ENCODE data around the gene C19orf25.
"Not testable (repeated sequence)": the region's sequence is repeated elsewhere in the genome, so short reads cannot be mapped to it uniquely, and the experiment has no call there.

C19orf25 gene

GRCh38 chr19:1478934-1479707, at the start of gene C19orf25:
Gene C19orf25 (minus strand): TSS chr19:1479215. CDS start chr19:1478903, 312 bp downstream.
- in situ Hi-C loops (cut with MboI; ENCODE audit: low sequenced_read_pairs): no loop called here

- in situ Hi-C loops (cut with MboI; ENCODE audit: low sequenced_read_pairs): no loop called here
These were observed 48.8 kb upstream of the C19orf25 start for GRCh38 chr19:1527650-1528309.

DNA sequence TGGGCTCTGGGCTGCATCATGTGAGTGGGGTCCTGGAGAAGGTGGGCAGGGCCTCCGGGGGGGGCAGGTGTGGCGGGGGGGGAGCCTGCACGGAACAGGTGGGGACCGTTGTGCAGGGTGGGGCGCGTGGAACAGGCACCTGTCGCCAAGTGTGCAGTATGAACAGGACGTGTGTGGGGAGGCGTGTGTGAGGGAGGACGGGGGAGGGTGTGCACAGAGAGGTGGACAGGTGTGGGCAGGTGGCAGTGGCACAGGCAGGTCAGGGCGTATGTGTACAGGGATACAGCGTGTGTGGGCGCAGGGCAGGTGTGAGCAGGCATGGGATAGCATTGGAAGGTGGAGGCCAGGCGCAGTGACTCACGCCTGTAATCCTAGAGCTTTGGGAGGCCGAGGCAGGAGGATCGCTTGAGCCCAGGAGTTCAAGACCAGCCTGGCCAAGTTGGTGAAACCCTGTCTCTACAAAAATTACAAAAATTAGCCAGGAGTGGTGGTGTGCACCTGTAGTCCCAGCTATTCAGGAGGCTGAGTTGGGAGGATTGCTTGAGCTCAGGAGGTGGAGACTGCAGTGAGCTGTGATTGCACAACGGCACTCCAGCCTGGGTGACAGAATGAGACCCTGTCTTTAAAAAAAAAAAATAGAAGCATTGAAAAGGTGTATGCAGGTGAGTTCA, 48.1 kb upstream of the C19orf25 start:
- in situ Hi-C loops (cut with MboI; ENCODE audit: low sequenced_read_pairs): no loop called here

GRCh38 chr19:1526066-1526778, 47.2 kb upstream of the C19orf25 start:
- in situ Hi-C loops (cut with MboI; ENCODE audit: low sequenced_read_pairs): no loop called here

- in situ Hi-C loops (cut with MboI; ENCODE audit: low sequenced_read_pairs): no loop called here
These were observed 46.3 kb upstream of the C19orf25 start for GRCh38 chr19:1525343-1525742.

GRCh38 chr19:1524972-1525325, 45.9 kb upstream of the C19orf25 start:
- in situ Hi-C loops (cut with MboI; ENCODE audit: low sequenced_read_pairs): no loop called here

DNA sequence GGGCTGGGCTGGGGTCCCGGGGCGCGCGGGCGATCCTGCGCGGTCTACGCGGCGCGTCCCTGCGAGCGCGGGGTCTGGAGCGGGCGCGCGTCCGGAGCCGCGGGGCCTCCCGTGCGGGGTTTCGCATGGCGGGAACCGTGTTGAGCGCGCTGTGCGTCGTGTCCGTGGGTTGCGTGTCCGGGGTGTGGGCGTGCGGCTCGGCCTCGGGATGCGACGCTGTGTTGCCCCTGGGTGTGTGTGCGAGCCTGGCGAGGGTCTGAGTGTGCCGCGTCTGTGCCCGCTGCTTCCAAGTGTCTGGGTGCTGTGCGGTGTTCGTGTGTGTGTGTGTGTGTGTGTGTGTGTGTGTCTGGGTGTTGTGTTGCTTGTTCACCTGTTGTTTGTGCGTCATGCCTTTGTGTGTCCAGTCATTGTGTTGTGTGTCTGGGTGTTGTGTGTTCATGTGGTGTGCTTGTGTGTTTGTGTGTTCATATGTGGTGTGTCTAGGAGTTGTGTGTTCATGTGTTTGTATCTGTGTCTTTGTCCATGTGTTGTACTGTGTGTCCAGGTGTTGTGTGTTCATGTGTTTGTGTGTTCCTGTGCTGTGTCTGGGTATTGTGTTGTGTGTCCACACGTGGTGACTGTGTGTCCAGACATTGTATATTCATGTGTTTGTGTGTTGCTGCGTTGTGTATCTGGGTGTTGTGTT, 45.4 kb upstream of the C19orf25 start:
- in situ Hi-C loops (cut with MboI; ENCODE audit: low sequenced_read_pairs): no loop called here

- in situ Hi-C loops (cut with MboI; ENCODE audit: low sequenced_read_pairs): no loop called here
These were observed 44.6 kb upstream of the C19orf25 start, which contains the start of gene PLK5 for GRCh38 chr19:1523412-1524286. Gene PLK5 (plus strand): TSS chr19:1524077. CDS start chr19:1526997, 2,920 bp downstream.

DNA sequence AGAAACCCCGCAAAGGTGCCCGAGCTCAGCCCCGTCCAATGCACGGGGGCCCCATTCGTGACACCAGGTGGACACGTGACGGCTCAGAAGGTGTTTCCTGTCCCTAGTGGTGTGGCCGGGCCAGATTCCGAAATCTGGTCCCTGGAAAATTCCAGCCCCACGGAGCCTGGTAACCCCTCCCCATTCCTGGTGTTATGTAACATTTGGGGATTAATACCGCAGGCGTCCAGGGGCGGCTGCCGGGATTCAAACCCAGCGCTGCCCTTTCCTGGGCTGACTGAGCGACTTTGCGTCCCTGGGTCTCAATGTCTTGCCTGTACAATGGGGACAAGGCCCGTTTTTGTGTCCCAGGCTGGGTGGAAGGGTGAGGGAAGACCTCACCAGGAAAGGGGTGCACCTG, 43.8 kb upstream of the C19orf25 start:
- in situ Hi-C loops (cut with MboI; ENCODE audit: low sequenced_read_pairs): no loop called here

DNA sequence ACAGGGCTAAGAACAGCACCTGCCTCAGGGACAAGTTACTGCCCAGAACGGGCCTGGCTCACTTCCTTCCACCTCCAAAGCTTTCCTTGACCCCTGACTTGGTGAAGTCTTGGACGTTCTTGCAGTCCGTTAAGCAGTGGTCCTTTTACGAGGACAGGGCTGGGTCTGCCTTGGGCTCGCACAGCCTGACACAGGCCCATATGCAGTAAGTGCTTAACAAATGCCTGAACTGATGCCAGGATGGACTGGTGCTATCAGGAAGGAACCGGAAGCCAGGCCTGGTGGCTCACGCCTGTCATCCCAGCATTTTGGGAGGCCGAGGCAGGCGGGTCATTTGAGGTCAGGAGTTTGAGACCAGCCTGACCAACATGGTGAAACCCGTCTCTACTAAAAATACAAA, 43.0 kb upstream of the C19orf25 start:
- in situ Hi-C loops (cut with MboI; ENCODE audit: low sequenced_read_pairs): no loop called here

DNA sequence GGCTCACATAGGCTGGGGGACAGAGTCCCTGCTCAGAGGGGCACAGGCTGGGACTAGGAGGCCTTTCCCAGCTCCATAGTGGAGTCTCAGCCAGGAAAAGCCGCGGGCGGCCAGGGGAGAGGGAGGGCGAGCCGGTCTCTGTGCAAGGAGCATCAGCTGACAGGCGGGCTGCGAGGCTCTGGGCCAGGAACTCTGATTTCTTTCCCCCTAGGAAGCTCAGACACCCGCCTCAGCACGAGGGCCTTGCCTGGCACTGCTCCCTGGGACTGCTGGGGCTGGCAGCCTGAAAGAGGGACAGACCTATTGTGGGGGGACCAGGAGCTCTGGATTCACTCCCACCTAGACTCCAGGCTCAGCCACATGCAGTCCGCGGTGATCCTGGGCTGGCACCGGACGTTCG, 42.6 kb upstream of the C19orf25 start:
- in situ Hi-C loops (cut with MboI; ENCODE audit: low sequenced_read_pairs): no loop called here

DNA sequence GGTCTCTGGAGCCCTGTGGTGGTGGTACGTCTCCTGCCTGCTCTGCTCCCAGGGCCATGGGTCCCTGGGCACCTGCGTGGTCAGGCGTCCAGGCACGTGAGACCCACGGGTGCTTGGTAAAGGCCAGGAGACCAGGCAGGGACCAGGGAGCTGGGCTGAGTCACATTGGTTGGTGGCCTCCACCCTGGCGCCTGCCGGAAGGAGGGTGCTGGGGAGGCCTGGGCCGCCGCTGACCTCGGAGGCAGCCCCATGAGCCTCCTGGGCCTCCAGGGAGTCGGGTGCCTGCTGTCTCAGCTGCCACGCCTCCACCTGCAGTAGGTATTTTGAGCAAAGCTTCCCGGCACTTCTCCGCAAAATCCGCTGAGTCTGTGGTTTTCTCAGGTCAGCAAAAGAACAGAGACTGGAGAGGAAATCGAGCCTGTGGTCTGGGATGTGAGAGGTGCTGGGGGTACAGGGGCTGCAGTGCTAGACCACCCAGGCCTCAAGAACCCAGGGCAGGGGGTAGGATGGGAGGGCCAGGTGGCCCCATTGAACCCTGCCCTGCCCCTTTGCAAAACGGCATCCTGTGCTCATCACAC, 41.3 kb upstream of the C19orf25 start:
- in situ Hi-C loops (cut with MboI; ENCODE audit: low sequenced_read_pairs): no loop called here

DNA sequence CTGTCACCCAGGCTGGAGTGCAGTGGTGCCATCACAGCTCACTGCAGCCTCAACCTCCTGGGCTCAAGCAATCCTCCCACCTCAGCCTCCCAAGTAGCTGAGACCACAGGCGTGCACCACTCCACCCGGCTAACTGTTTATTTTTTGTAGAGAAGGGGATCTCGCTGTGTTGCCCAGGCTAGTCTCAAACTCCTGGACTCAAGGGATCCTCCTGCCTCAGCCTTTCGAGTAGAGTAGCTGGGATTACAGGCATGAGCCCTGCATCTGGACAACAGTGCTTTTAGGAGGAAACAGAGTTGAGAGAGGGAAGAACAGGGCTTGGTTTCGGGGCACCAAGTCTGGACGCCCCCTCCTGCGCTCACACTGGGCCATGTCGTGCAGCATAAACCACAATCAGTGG, 40.8 kb upstream of the C19orf25 start:
- in situ Hi-C loops (cut with MboI; ENCODE audit: low sequenced_read_pairs): not testable (repeated sequence)

DNA sequence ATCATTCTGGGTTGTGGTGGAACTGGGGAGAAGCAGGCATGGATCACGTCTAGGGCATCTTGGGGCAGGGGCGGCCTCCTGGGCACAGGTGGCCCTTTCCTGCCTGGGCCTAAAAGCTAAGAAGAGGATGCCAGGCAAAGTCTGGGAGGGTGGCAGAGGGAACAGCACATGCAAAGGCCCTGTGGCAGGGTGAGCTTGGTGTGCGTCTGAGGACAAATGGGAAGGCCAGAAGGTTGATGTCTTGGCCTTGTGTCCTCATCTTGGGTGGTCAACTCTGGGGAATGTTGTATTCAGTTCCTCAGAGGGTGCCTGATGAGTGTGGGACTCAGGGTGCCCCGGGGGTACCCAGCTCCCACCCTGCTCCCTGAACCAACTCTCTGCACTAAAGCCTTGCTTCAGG, 39.5 kb upstream of the C19orf25 start:
- in situ Hi-C loops (cut with MboI; ENCODE audit: low sequenced_read_pairs): no loop called here

GRCh38 chr19:1516395-1516753, 37.4 kb upstream of the C19orf25 start:
- in situ Hi-C loops (cut with MboI; ENCODE audit: low sequenced_read_pairs): no loop called here

DNA sequence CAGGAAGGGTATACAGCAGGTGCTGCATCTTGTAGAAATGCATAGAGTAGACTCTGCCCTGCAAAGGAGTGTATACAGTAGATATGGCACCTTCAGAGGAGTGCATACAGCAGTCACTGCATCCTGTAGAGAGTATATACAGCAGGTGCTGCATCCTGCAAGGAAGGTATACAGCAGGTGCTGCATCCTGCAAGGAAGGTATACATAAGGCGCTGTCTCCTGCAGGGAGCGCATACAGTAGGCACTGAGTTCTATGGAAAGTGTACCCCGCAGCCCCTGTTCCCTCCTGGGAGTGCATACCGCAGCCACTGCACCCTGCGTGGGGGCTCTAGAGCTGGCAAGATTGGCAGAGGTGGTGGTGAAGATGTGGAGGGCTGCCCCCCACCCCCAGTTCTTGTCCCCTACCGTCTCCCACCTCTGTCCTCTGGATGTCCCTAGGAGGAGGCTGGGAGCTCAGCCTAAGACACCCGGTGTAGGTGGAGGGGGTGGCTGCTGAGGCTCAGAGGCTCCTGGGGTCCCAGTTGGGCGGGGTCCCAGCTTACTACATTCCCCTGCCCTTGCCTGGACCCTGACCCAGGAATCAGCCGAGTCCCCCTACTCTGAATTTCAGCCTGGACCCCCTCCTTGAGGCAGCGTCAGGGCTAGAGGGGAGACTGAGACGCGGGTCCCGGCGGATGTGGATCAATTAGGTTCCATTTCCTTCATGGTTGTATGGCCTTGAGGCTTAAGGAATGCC, 36.1 kb upstream of the C19orf25 start:
- in situ Hi-C loops (cut with MboI; ENCODE audit: low sequenced_read_pairs): no loop called here

DNA sequence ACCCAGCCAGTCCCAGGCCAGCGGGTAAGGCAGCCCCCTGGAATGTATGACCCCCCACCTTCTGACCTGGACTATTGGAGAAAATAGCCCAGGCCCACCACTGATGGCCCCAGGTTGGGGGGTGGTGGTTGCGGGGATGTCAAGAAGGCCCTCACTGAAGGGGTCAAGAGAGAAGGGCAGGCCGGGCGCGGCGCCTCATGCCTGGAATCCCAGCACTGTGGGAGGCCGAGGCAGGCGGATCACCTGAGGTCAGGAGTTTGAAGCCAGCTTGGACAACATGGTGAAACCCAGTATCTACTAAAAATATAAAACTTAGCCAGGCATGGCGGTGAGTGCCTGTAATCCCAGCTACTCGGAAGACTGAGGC, 35.3 kb upstream of the C19orf25 start:
- in situ Hi-C loops (cut with MboI; ENCODE audit: low sequenced_read_pairs): no loop called here

GRCh38 chr19:1513499-1514294, 34.7 kb upstream of the C19orf25 start:
- in situ Hi-C loops (cut with MboI; ENCODE audit: low sequenced_read_pairs): no loop called here
